ENCODE results near the gene ARHGEF18. TPM values are rescaled to one million over a fixed set of nuclear protein-coding genes. Genes with fewer than 3 reads are reported as not detected.

The ARHGEF18 gene
- polyA plus RNA-seq, 1 experiment = 12.7 TPM

GRCh38 chr19:7327802-7328201 is 20.9 kb upstream of the ARHGEF18 start:
- CTCF ChIA-PET = interaction anchor here (1.0 kb wide), 1 partner anchor 23 kb away, joined by 3 read pairs; no protein-coding TSS in a partner anchor
- DNase-seq (ENCODE audit: low read depth) = no peak
- Histone ChIP-seq H3K27me3 (ENCODE audit: control insufficient read depth, insufficient read depth, low read length) (no peaks in the 10 kb centered on the region), H3K36me3 (ENCODE audit: control insufficient read depth, insufficient read depth, low read length) (no peaks in the 10 kb centered on the region), H3K4me3 (ENCODE audit: low read depth, low read length) (no peak overlapping the region)
- POLR2A ChIA-PET = no interaction called here
- no peak for TF ChIP-seq CTCF (IDR thresholded peaks at IDR 0.05; ENCODE audit: insufficient read depth, low read depth, low read length)

GRCh38 chr19:7328647-7329046 is 20.1 kb upstream of the ARHGEF18 start:
- Histone ChIP-seq H3K27me3 (ENCODE audit: control insufficient read depth, insufficient read depth, low read length) (no peaks in the 10 kb centered on the region), H3K4me3 (ENCODE audit: low read depth, low read length) (no peak overlapping the region), H3K36me3 (ENCODE audit: control insufficient read depth, insufficient read depth, low read length) (no peaks in the 10 kb centered on the region)
- DNase-seq (ENCODE audit: low read depth) = no peak
- ChIA-PET POLR2A (no interaction called here), CTCF (interaction anchor here (1.3 kb wide), 1 partner anchor 13 kb away, joined by 4 read pairs; no protein-coding TSS in a partner anchor)
- no peak for TF ChIP-seq CTCF (IDR thresholded peaks at IDR 0.05; ENCODE audit: insufficient read depth, low read depth, low read length)

- POLR2A ChIA-PET = no interaction called here
- CTCF ChIA-PET = interaction anchor here (0.6 to 1.4 kb wide), 2 partner anchors 8 to 57 kb away, joined by 3 to 7 read pairs; no protein-coding TSS in a partner anchor
- DNase-seq (ENCODE audit: low read depth) = no peak
- H3K27me3 ChIP-seq (ENCODE audit: control insufficient read depth, insufficient read depth, low read length) = no peaks in the 10 kb centered on the region
- no peak overlapping the region for H3K4me3 ChIP-seq (ENCODE audit: low read depth, low read length)
- H3K36me3 ChIP-seq (ENCODE audit: control insufficient read depth, insufficient read depth, low read length) = no peaks in the 10 kb centered on the region
- no peak for TF ChIP-seq CTCF (IDR thresholded peaks at IDR 0.05; ENCODE audit: insufficient read depth, low read depth, low read length)
These were observed 17.3 kb upstream of the ARHGEF18 start for GRCh38 chr19:7331446-7331845.

GRCh38 chr19:7333198-7334118 is 15.3 kb upstream of the ARHGEF18 start:
- no peak for TF ChIP-seq CTCF (IDR thresholded peaks at IDR 0.05; ENCODE audit: insufficient read depth, low read depth, low read length)
- ChIA-PET POLR2A (no interaction called here), CTCF (interaction anchor here (0.7 kb wide), 1 partner anchor 234 kb away, joined by 4 read pairs; no protein-coding TSS in a partner anchor)
- no peak overlapping the region for H3K4me3 ChIP-seq (ENCODE audit: low read depth, low read length)
- no peak for DNase-seq (ENCODE audit: low read depth)
- no peaks in the 10 kb centered on the region for H3K36me3 ChIP-seq (ENCODE audit: control insufficient read depth, insufficient read depth, low read length)
- H3K27me3 ChIP-seq (ENCODE audit: control insufficient read depth, insufficient read depth, low read length) = no peaks in the 10 kb centered on the region; the same call in 1 of the 2 replicates

- no peak for TF ChIP-seq CTCF (IDR thresholded peaks at IDR 0.05; ENCODE audit: insufficient read depth, low read depth, low read length)
- POLR2A ChIA-PET = no interaction called here
- Histone ChIP-seq H3K36me3 (ENCODE audit: control insufficient read depth, insufficient read depth, low read length) (no peaks in the 10 kb centered on the region), H3K27me3 (ENCODE audit: control insufficient read depth, insufficient read depth, low read length) (no peaks in the 10 kb centered on the region; the same call in 1 of the 2 replicates), H3K4me3 (ENCODE audit: low read depth, low read length) (no peak overlapping the region)
- DNase-seq (ENCODE audit: low read depth) = no peak
- CTCF ChIA-PET = interaction anchor here (0.6 to 1.6 kb wide), 3 partner anchors 187 to 237 kb away, joined by 3 to 9 read pairs (median 4); no protein-coding TSS in a partner anchor
These were observed 12.3 kb upstream of the ARHGEF18 start for GRCh38 chr19:7336321-7336973.

Measured in BJ (cell line).